Fibroblast of the aortic adventitia (primary cell): ENCODE results near the gene CLNK. TPM values are rescaled to one million over a fixed set of nuclear protein-coding genes. Genes with fewer than 3 reads are reported as not detected.

Experiments
- DNase-seq: peaks from one replicate; pipeline ENCODE4 v3.0.0-alpha.2; 2010; ENCODE audit warnings: low read depth
- H3K4me3 ChIP-seq: 2 replicates; pipeline ENCODE4 v1.5.1; 2011; ENCODE audit warnings: low read depth, mild to moderate bottlenecking, control low read depth, low read length, moderate library complexity
- total RNA-seq: library from RNA; depleted of rRNA; stranded (reverse); fragments of >200 nt; gene quantifications from 2 replicates; pipeline ENCODE4 v1.2.3, GENCODE V29; 2012; ENCODE audit warnings: low replicate concordance
- TF ChIP-seq, protein P1 (sequence below): IDR thresholded peaks from 2 replicates; pipeline ENCODE4 v1.5.1; 2011; ENCODE audit warnings: mild to moderate bottlenecking, low read length, control low read depth, inconsistent platforms; ENCODE audit not compliant: insufficient read depth

Gene CLNK, protein sequence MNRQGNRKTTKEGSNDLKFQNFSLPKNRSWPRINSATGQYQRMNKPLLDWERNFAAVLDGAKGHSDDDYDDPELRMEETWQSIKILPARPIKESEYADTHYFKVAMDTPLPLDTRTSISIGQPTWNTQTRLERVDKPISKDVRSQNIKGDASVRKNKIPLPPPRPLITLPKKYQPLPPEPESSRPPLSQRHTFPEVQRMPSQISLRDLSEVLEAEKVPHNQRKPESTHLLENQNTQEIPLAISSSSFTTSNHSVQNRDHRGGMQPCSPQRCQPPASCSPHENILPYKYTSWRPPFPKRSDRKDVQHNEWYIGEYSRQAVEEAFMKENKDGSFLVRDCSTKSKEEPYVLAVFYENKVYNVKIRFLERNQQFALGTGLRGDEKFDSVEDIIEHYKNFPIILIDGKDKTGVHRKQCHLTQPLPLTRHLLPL
- 0.08 TPM in 1 of 2 replicates, not detected in the other for total RNA-seq

DNA sequence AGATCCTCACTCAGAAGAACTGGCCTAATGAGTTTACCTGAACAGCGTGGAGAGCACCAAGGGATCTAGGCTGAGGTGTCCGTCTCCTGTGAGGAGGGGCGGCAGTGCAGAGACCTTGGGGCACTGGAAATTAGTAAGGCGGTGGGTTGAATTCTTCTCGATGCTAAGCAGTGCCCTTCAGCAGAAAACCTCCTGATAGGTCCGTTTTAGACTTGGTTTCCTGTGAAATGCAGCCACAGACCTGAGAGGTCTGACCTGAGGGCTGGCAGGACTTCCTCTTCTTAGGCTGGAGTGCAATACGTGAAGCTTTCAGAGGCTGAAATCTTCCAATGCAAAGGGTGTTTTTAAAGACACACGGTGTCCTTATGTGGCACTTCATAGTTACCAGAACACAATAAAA, at the start of gene CLNK:
Gene CLNK, minus strand, starts transcription at position 138 of the 400 bp plus-strand sequence. CDS start 16,899 bp downstream, outside the sequence.
- DNase-seq = no peak
- TF ChIP-seq, protein P1, sequence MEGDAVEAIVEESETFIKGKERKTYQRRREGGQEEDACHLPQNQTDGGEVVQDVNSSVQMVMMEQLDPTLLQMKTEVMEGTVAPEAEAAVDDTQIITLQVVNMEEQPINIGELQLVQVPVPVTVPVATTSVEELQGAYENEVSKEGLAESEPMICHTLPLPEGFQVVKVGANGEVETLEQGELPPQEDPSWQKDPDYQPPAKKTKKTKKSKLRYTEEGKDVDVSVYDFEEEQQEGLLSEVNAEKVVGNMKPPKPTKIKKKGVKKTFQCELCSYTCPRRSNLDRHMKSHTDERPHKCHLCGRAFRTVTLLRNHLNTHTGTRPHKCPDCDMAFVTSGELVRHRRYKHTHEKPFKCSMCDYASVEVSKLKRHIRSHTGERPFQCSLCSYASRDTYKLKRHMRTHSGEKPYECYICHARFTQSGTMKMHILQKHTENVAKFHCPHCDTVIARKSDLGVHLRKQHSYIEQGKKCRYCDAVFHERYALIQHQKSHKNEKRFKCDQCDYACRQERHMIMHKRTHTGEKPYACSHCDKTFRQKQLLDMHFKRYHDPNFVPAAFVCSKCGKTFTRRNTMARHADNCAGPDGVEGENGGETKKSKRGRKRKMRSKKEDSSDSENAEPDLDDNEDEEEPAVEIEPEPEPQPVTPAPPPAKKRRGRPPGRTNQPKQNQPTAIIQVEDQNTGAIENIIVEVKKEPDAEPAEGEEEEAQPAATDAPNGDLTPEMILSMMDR = no peak
- H3K4me3 ChIP-seq = no peak within 1 kb of the TSS

DNA sequence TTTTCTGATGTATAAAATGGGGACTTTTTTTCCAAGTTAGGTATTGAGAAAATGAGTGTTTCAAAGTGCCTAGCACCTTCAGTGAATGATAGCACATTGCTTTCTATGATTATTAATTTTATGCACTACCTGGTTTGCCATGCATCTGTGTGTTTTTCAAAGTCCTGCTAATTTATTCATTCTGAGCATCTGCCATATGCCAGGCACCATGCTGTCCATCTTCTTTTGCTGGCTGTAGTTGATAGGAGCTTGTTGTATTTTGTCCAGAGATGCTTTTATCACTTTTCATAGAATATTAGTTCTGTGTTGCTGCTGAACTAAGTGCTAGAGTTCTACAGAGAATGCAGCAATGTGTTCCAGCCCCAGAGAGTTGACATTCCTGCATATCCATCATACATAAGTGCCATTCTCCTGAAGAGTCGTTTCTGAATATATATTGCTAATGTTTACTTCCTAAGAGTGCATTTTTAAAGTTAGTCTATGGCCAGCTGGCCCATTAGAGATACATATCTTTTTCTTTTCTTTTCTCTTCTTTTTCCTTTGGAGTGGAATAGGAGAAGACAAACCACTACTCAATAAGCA, 49.0 kb upstream of the CLNK start:
- TF ChIP-seq, protein P1 = no peak
- no peak for DNase-seq
- H3K4me3 ChIP-seq = no peak overlapping the region

DNA sequence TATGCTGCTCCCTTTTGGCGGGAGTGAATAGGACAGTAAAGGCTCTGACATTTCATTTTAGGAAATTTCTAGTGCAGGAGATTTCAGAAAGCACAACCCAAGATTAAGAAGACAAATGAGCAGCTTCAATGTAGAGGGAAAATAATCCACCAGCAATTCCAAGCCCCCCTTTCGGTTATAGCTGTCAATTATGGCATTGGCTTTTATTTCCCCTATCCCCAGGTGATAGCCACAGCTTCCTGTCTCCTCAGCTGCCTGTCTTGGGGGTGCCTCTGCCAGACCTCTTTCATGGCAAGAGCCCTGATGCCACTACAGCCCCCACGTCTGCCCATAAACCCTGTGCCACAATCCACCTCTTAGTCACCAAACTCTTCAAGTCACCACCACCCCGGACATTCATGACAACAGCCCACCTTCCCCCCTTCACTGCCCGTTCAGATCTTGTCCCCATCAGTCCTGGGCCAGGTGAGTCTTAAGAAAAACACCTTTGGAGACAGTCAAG, 48.4 kb upstream of the CLNK start:
- no peak for DNase-seq
- no peak overlapping the region for H3K4me3 ChIP-seq
- TF ChIP-seq, protein P1 = no peak

DNA sequence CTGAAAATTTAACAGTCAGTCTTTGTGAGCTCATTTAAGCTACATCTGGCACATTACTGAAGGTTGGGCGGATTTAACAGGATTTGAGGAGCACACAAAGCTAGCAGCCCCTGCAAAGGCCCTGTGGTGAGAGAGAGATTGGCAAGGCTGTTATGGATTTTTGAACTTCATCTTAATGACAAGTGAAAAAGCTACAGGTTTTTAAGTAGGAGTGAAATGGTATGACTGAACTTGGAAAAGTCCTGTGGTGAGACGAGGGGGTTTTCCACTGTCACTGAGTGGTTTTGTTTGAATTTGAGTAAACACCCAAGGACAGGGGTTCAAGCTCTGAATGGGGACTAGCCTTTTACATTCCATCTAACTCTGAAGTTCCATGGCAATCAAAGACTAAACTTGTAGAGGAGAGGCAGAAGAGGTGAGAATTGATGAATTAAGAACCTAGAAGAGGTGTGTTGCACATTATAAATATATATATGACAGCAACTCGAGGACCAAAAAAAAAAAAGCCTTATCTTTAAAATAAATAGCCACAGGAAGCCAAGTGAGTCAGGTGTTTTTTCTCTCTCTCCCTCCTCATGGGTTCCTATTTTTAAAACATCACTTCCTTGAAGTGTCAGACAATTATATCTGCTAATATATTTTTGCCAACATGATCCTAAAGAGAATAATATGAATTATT, 47.8 kb upstream of the CLNK start:
- peak; percentile 44 for DNase-seq
- no peak overlapping the region for H3K4me3 ChIP-seq
- TF ChIP-seq, protein P1 = no peak

DNA sequence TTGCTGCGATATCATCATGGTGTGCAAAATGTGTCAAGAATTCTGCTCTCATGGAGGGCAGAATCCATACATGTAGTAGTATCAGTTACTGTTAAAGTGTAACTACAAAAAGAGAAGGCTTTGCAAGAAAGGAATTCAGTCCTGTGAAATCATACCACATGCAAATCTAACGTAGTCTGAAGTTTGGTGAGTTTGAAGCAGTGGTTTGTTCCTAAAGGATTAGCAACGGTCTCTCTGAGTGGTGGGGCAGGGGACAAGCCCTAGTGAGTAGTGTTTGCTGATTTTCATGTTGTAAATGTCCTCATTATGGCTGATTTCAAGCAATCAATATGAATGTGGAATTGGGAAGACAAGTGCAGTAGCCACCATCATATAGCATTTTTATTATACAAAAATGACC, 47.1 kb upstream of the CLNK start:
- TF ChIP-seq, protein P1 = no peak
- no peak for DNase-seq
- no peak overlapping the region for H3K4me3 ChIP-seq

GRCh38 chr4:10731162-10731561, 46.6 kb upstream of the CLNK start:
- TF ChIP-seq, protein P1 = no peak
- no peak overlapping the region for H3K4me3 ChIP-seq
- no peak for DNase-seq
